NCI-H2196 (cell line): ENCODE data around the gene PCDHA6.
"Not testable (repeated sequence)": the region's sequence is repeated elsewhere in the genome, so short reads cannot be mapped to it uniquely, and the experiment has no call there.

Source experiments
- DNase-seq: peaks from one replicate; lab custom pipeline; 2025; ENCODE audit not compliant: unreplicated experiment; lab: John Stamatoyannopoulos, UW

The PCDHA6 gene

GRCh38 chr5:140808889-140809291 lies 18.9 kb upstream of the PCDHA6 start:
- DNase-seq: no peak

GRCh38 chr5:140821375-140822280 lies 6.1 kb upstream of the PCDHA6 start, which contains the start of gene PCDHA5:
Gene PCDHA5, plus strand, starts transcription at chr5:140821613.
- no peak for DNase-seq

- DNase-seq: no peak
Measured at GRCh38 chr5:140822281-140822629, 5.5 kb upstream of the PCDHA6 start.

GRCh38 chr5:140822969-140823368 lies 4.8 kb upstream of the PCDHA6 start:
- not testable (repeated sequence) for DNase-seq

- no peak for DNase-seq
Measured at GRCh38 chr5:140823475-140823874, 4.3 kb upstream of the PCDHA6 start.

- DNase-seq: no peak
Measured at GRCh38 chr5:140828362-140828737, 590 bp downstream of the PCDHA6 start.

- not testable (repeated sequence) for DNase-seq
Measured at GRCh38 chr5:140829511-140830501, 2.0 kb downstream of the PCDHA6 start.

- DNase-seq: no peak
Measured at GRCh38 chr5:140833993-140834392, 6.2 kb downstream of the PCDHA6 start, which contains the start of gene PCDHA7. Gene PCDHA7, plus strand, starts transcription at chr5:140834269. Its CDS starts 115 bp downstream, at chr5:140834384.

- DNase-seq: not testable (repeated sequence)
Measured at GRCh38 chr5:140834439-140835008, 6.8 kb downstream of the PCDHA6 start.

- DNase-seq: no peak
Measured at GRCh38 chr5:140835622-140836510, 8.1 kb downstream of the PCDHA6 start.

- DNase-seq: peak; percentile 35
Measured at GRCh38 chr5:140840978-140841962, 13.5 kb downstream of the PCDHA6 start, which contains the start of gene PCDHA8. Gene PCDHA8, plus strand, starts transcription at chr5:140841187. Its CDS starts 135 bp downstream, at chr5:140841322.

- no peak for DNase-seq
Measured at GRCh38 chr5:140842798-140843733, 15.3 kb downstream of the PCDHA6 start.

- not testable (repeated sequence) for DNase-seq
Measured at GRCh38 chr5:140848139-140849102, 20.7 kb downstream of the PCDHA6 start, which contains the start of gene PCDHA9. Gene PCDHA9, plus strand, starts transcription at chr5:140848382. Its CDS starts 114 bp downstream, at chr5:140848496.

- not testable (repeated sequence) for DNase-seq
Measured at GRCh38 chr5:140849831-140850634, 22.3 kb downstream of the PCDHA6 start.
